ENCODE measurements around the gene USP49.

DNA sequence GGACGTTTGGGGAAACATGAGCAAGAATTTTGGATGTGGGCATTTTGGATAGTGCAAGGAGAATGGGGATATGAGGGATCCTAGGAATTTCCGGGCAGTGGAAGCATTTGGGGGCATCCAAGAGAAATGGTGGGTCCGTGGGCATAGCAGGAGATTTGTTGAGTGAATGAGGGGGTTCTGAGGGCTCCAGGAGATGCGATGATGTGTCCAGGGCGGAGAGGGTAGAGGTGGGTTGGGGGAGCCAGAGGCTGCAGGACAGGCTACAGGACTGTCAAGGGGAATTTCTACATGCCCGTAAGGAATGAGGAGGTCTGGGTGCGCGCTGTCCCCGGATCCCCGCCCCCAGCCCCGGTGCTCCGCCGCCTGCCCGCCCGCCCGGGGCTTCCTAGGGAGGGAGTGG lies 115.8 kb downstream of the USP49 start:
- TF ChIP-seq POLR2A (IDR thresholded peaks at IDR 0.05) = no peak
- TF ChIP-seq, protein P1, sequence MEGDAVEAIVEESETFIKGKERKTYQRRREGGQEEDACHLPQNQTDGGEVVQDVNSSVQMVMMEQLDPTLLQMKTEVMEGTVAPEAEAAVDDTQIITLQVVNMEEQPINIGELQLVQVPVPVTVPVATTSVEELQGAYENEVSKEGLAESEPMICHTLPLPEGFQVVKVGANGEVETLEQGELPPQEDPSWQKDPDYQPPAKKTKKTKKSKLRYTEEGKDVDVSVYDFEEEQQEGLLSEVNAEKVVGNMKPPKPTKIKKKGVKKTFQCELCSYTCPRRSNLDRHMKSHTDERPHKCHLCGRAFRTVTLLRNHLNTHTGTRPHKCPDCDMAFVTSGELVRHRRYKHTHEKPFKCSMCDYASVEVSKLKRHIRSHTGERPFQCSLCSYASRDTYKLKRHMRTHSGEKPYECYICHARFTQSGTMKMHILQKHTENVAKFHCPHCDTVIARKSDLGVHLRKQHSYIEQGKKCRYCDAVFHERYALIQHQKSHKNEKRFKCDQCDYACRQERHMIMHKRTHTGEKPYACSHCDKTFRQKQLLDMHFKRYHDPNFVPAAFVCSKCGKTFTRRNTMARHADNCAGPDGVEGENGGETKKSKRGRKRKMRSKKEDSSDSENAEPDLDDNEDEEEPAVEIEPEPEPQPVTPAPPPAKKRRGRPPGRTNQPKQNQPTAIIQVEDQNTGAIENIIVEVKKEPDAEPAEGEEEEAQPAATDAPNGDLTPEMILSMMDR (IDR thresholded peaks at IDR 0.05) = no peak
- TF ChIP-seq POLR2AphosphoS5 (IDR thresholded peaks at IDR 0.05) = no peak
